H1 (cell line): Measurements from ENCODE around the gene NBAS. TPM values are rescaled to one million over a fixed set of nuclear protein-coding genes. Genes with fewer than 3 reads are reported as not detected.

ENCODE experiments used
- CTCF ChIA-PET: fragments of 300-600 bp; sonication (Branson Sonifier 250); formaldehyde crosslinking; loops from one replicate; lab custom pipeline; 2021; ENCODE audit not compliant: partially characterized antibody; lab: Charles Lee
- POLR2A ChIA-PET: fragments of 300-600 bp; sonication (Branson Sonifier 250); formaldehyde crosslinking; loops from one replicate; lab custom pipeline; 2021; ENCODE audit warnings: inconsistent platforms; ENCODE audit not compliant: partially characterized antibody; lab: Charles Lee
- DNase-seq, 2 experiments: peaks; one replicate each; pipeline versions ENCODE4 v3.0.0 to v3.0.0-alpha.2; 2010 to 2022; ENCODE audit warnings: low spot score in 2 of 2, low read depth in 1 of 2, mixed read lengths in 1 of 2
- FAIRE-seq: peaks from 2 replicates; lab custom pipeline; 2011; peaks lifted over from hg19 to GRCh38; lab: Jason Lieb, UNC
- H2AFZ ChIP-seq: 2 replicates; pipeline ENCODE4 v1.8.1; 2012; ENCODE audit warnings: low read length, inconsistent platforms
- H2AK5ac ChIP-seq: 2 replicates; pipeline ENCODE4 v1.6.1; 2013; ENCODE audit warnings: low read depth, low read length
- H2BK120ac ChIP-seq: replicated peaks from 2 replicates; pipeline ENCODE3; 2013; ENCODE audit warnings: low read depth, low read length, inconsistent platforms
- H2BK12ac ChIP-seq: 2 replicates; pipeline ENCODE4 v1.6.1; 2013; ENCODE audit warnings: low read depth, low read length
- H2BK15ac ChIP-seq: 2 replicates; pipeline ENCODE4 v1.6.1; 2013; ENCODE audit warnings: low read length
- H2BK20ac ChIP-seq: 2 replicates; pipeline ENCODE4 v1.6.1; 2013; ENCODE audit warnings: low read length
- H2BK5ac ChIP-seq: 2 replicates; pipeline ENCODE4 v1.6.1; 2013; ENCODE audit warnings: low read depth, low read length
- H3K14ac ChIP-seq: 2 replicates; pipeline ENCODE4 v1.6.1; 2013; ENCODE audit warnings: inconsistent platforms; ENCODE audit not compliant: insufficient read length
- H3K18ac ChIP-seq: 2 replicates; pipeline ENCODE4 v1.6.1; 2013; ENCODE audit warnings: low read length; ENCODE audit errors: extremely low read depth
- H3K23ac ChIP-seq: 2 replicates; pipeline ENCODE4 v1.6.1; 2013; ENCODE audit warnings: inconsistent platforms; ENCODE audit not compliant: insufficient read length
- H3K23me2 ChIP-seq: 2 replicates; pipeline ENCODE4 v1.6.1; 2013; ENCODE audit warnings: low read depth, low read length
- H3K27ac ChIP-seq: 2 replicates; pipeline ENCODE4 v1.6.1; 2011; ENCODE audit warnings: low read depth, low read length, inconsistent platforms
- H3K27me3 ChIP-seq, 4 experiments: replicated peaks in 1 of 4; 1 replicate in 1 of 4; 2 replicates in 3 of 4; pipeline versions ENCODE4 v1.6.1 to v1.8.1; 2011 to 2013; ENCODE audit warnings: low read length in 3 of 4, mild to moderate bottlenecking in 3 of 4, inconsistent platforms in 2 of 4, mixed read lengths in 2 of 4, moderate library complexity in 1 of 4; ENCODE audit not compliant: control insufficient read depth in 3 of 4, insufficient read depth in 3 of 4; ENCODE audit errors: extremely low read depth in 1 of 4
- H3K36me3 ChIP-seq, 4 experiments: 2 replicates each; pipeline versions ENCODE4 v1.6.1 to v1.8.1; 2011 to 2013; ENCODE audit warnings: mild to moderate bottlenecking in 4 of 4, low read length in 3 of 4, moderate library complexity in 2 of 4, control low read depth in 1 of 4, inconsistent platforms in 1 of 4; ENCODE audit not compliant: insufficient read depth in 4 of 4, control insufficient read depth in 2 of 4
- H3K4ac ChIP-seq: replicated peaks from 2 replicates; pipeline ENCODE3; 2013; ENCODE audit warnings: low read length, low read depth, mixed read lengths, inconsistent platforms; ENCODE audit not compliant: insufficient read length
- H3K4me1 ChIP-seq, 4 experiments: replicated peaks in 1 of 4; 1 replicate in 1 of 4; 2 replicates in 3 of 4; pipeline versions ENCODE4 v1.6.1 to v1.8.1; 2011 to 2013; ENCODE audit warnings: low read length in 3 of 4, inconsistent platforms in 2 of 4, mixed read lengths in 1 of 4; ENCODE audit not compliant: insufficient read depth in 4 of 4, control insufficient read depth in 3 of 4
- H3K4me2 ChIP-seq, 2 experiments: 2 replicates each; pipeline versions ENCODE4 v1.6.1 to v1.8.1; 2011 to 2013; ENCODE audit warnings: low read depth in 2 of 2, low read length in 2 of 2, control low read depth in 1 of 2, inconsistent platforms in 1 of 2, mild to moderate bottlenecking in 1 of 2; ENCODE audit not compliant: insufficient read depth in 1 of 2
- H3K4me3 ChIP-seq, 4 experiments: fragments of 200-600, 300-600 bp in 1 of 4; sonication (generic), shearing (Covaris generic), sonication (Bioruptor Twin) in 1 of 4; 2 replicates each; pipeline versions ENCODE4 v1.5.1 to v1.8.1; 2011 to 2016; ENCODE audit warnings: low read length in 4 of 4, low read depth in 3 of 4, control low read depth in 2 of 4, inconsistent platforms in 2 of 4, mild to moderate bottlenecking in 2 of 4, mixed read lengths in 1 of 4, moderate library complexity in 1 of 4; ENCODE audit not compliant: insufficient read depth in 2 of 4; ENCODE audit errors: extremely low read depth in 1 of 4
- H3K56ac ChIP-seq: replicated peaks from 2 replicates; pipeline ENCODE3; 2013; ENCODE audit warnings: low read depth, mild to moderate bottlenecking, mixed read lengths, low read length, inconsistent platforms; ENCODE audit not compliant: insufficient read length
- H3K79me1 ChIP-seq: 2 replicates; pipeline ENCODE4 v1.6.1; 2013; ENCODE audit warnings: low read depth, low read length, control low read depth
- H3K79me2 ChIP-seq, 2 experiments: 2 replicates each; pipeline versions ENCODE4 v1.6.1 to v1.8.1; 2012 to 2013; ENCODE audit warnings: low read length in 2 of 2, mild to moderate bottlenecking in 2 of 2, inconsistent platforms in 1 of 2; ENCODE audit not compliant: insufficient read depth in 2 of 2, control insufficient read depth in 1 of 2
- H3K9ac ChIP-seq, 4 experiments: replicated peaks in 1 of 4; 1 replicate in 1 of 4; 2 replicates in 3 of 4; pipeline versions ENCODE4 v1.6.1 to v1.8.1; 2011 to 2013; ENCODE audit warnings: low read depth in 3 of 4, low read length in 3 of 4, control low read depth in 2 of 4, mild to moderate bottlenecking in 2 of 4, moderate library complexity in 2 of 4, inconsistent platforms in 1 of 4; ENCODE audit errors: extremely low read depth in 1 of 4
- H3K9me3 ChIP-seq, 2 experiments: 2 replicates each; pipeline versions ENCODE4 v1.6.1 to v1.8.1; 2012 to 2013; ENCODE audit warnings: mild to moderate bottlenecking in 2 of 2, moderate library complexity in 2 of 2, control low read depth in 1 of 2, inconsistent platforms in 1 of 2, low read depth in 1 of 2, low read length in 1 of 2, mixed read lengths in 1 of 2; ENCODE audit not compliant: insufficient read depth in 2 of 2
- H4K20me1 ChIP-seq, 2 experiments: replicated peaks in 1 of 2; 2 replicates each; pipeline versions ENCODE3 to v1.8.1; 2011 to 2013; ENCODE audit warnings: inconsistent platforms in 2 of 2, low read length in 2 of 2, mild to moderate bottlenecking in 1 of 2; ENCODE audit not compliant: insufficient read depth in 2 of 2, control insufficient read depth in 1 of 2
- H4K5ac ChIP-seq: 2 replicates; pipeline ENCODE4 v1.6.1; 2013; ENCODE audit warnings: low read length, low read depth, mixed read lengths, inconsistent platforms; ENCODE audit not compliant: insufficient read length
- H4K8ac ChIP-seq: 2 replicates; pipeline ENCODE4 v1.8.0; 2013; ENCODE audit warnings: mild to moderate bottlenecking, moderate library complexity, low read length, inconsistent platforms; ENCODE audit not compliant: insufficient read depth; ENCODE audit errors: extremely low read depth
- H4K91ac ChIP-seq: replicated peaks from 2 replicates; pipeline ENCODE3; 2013; ENCODE audit warnings: low read length, mixed read lengths, inconsistent platforms; ENCODE audit not compliant: insufficient read length
- ASH2L ChIP-seq: fragments of 200-600, 300-600 bp; sonication (generic); IDR thresholded peaks from one replicate; pipeline ENCODE4 v1.7.1; 2017; ENCODE audit warnings: low read length
- BRCA1 ChIP-seq: IDR thresholded peaks from 2 replicates; pipeline ENCODE4 v1.6.1; 2012; ENCODE audit warnings: low read depth, low read length, improper control_type of control experiment
- CEBPB ChIP-seq: IDR thresholded peaks from 2 replicates; pipeline ENCODE4 v1.6.1; 2012; ENCODE audit warnings: low read depth, low read length
- CTBP2 ChIP-seq: IDR thresholded peaks from 2 replicates; pipeline ENCODE4 v1.7.0; 2011; ENCODE audit warnings: borderline replicate concordance, mild to moderate bottlenecking, moderate library complexity, mixed read lengths, low read length; ENCODE audit not compliant: insufficient read depth, insufficient read length
- EP300 ChIP-seq, 2 experiments: IDR thresholded peaks; 1 replicate in 1 of 2; 2 replicates in 1 of 2; pipeline ENCODE4 v1.6.1; 2011 to 2012; ENCODE audit warnings: low read depth in 2 of 2, low read length in 2 of 2, mild to moderate bottlenecking in 2 of 2, borderline replicate concordance in 1 of 2, inconsistent platforms in 1 of 2, moderate library complexity in 1 of 2
- POLR2AphosphoS5 ChIP-seq: IDR thresholded peaks from 2 replicates; pipeline ENCODE4 v1.6.1; 2011; ENCODE audit warnings: low read depth, low read length
- RAD21 ChIP-seq, 2 experiments: IDR thresholded peaks in 1 of 2; conservative IDR thresholded peaks in 1 of 2; 2 replicates each; pipeline ENCODE4 v1.6.1; 2011; ENCODE audit warnings: low read depth in 2 of 2, low read length in 2 of 2, improper control_type of control experiment in 1 of 2, inconsistent platforms in 1 of 2, mild to moderate bottlenecking in 1 of 2, moderate library complexity in 1 of 2
- SAP30 ChIP-seq: fragments of 300-600 bp; sonication (generic); IDR thresholded peaks from 2 replicates; pipeline ENCODE4 v1.7.1; 2012; ENCODE audit warnings: low read length, moderate library complexity, mild to moderate bottlenecking, inconsistent platforms; ENCODE audit not compliant: insufficient read depth, insufficient replicate concordance
- YY1 ChIP-seq: IDR thresholded peaks from 2 replicates; pipeline ENCODE4 v1.6.1; 2011; ENCODE audit warnings: low read depth, mild to moderate bottlenecking, low read length
- ZNF274 ChIP-seq: IDR thresholded peaks from 2 replicates; pipeline ENCODE4 v1.7.0; 2012; ENCODE audit warnings: low read length, borderline replicate concordance; ENCODE audit errors: extremely low read depth
- WGBS, 2 experiments: shearing (Covaris generic) in 1 of 2; methylation state at CpG; one replicate each; pipeline versions ENCODE4 v1.1.6 to v1.1.7; 2013 to 2015; ENCODE audit warnings: low lambda C conversion rate in 2 of 2, mixed read lengths in 2 of 2, inconsistent platforms in 1 of 2, low coverage in 1 of 2, missing lambda C conversion rate in 1 of 2; ENCODE audit not compliant: insufficient replicate concordance in 2 of 2, insufficient coverage in 1 of 2, insufficient read length in 1 of 2; ENCODE audit errors: extremely low coverage in 1 of 2, missing lambda C conversion rate in 1 of 2; 5-methylcytosine and 5-hydroxymethylcytosine counted together
- polyA plus RNA-seq, 7 experiments: library from polyadenylated mRNA; depleted of rRNA in 3 of 7; stranded (reverse) in 5 of 7; unstranded in 2 of 7; fragments of >200 nt in 5 of 7; fragments of 200-250 nt in 2 of 7; gene quantifications; 1 replicate in 5 of 7; 2 replicates in 1 of 7; 4 replicates in 1 of 7; pipeline versions ENCODE4 v1.2.1 to v1.2.3, GENCODE V29; 2011 to 2013; ENCODE audit warnings: missing spikeins in 2 of 7, mixed read lengths in 2 of 7
- total RNA-seq: library from RNA; stranded (reverse); fragmentation: NEBNext Ultra II Directional; extraction: Animal tissue kit (Norgen Biotek cat#: 25700); gene quantifications from 2 replicates; pipeline ENCODE4 v1.2.1, GENCODE V29; 2021

The NBAS gene
- total and polyA plus RNA-seq, 2 of the 8 experiments (the other 6 are each of a cell fraction or from before 2014, with no cell fraction given) = 19.6 to 34.8 TPM

- Histone ChIP-seq H2AK5ac (no peak overlapping the region), H3K4me2 (no peak overlapping the region), H2BK120ac (no peak overlapping the region), H2BK5ac (no peak overlapping the region), H2BK12ac (no peak overlapping the region), H2BK20ac (no peak overlapping the region), H3K18ac (no peak overlapping the region), H4K8ac (no peak overlapping the region), H3K79me2 (peaks cover 0 to 19% of the 10 kb centered on the region in 2 experiments; a peak in 2 of 4 replicates), H3K56ac (no peak overlapping the region), H4K5ac (no peak overlapping the region), H3K4me3 (no peak overlapping the region), H3K79me1 (no peaks in the 10 kb centered on the region), H2AFZ (no peak overlapping the region), H3K4ac (no peak overlapping the region), H2BK15ac (no peak overlapping the region), H3K23me2 (peaks cover 6% of the 10 kb centered on the region), H3K36me3 (peaks cover 0 to 2% (median 0%) of the 10 kb centered on the region in 4 experiments; a peak in 1 of 8 replicates), H3K4me1 (no peaks in the 10 kb centered on the region), H3K9ac (no peak overlapping the region), H3K14ac (no peak overlapping the region), H4K91ac (no peak overlapping the region), H4K20me1 (peaks cover 0 to 1% of the 10 kb centered on the region in 2 experiments), H3K9me3 (no peaks in the 10 kb centered on the region), H3K23ac (no peak overlapping the region), H3K27me3 (no peaks in the 10 kb centered on the region), H3K27ac (no peak overlapping the region)
- DNase-seq (no peak), FAIRE-seq (no peak)
- ChIA-PET POLR2A (no interaction called here), CTCF (interaction anchor here (4.4 kb wide), 1 partner anchor 10 kb away, joined by 18 read pairs; no protein-coding TSS in a partner anchor)
- 88% methylated on average over 4 of the region's 4 CpGs; no CpG with 5 or more reads in 1 of the 2 experiments for WGBS, 2 experiments
- TF ChIP-seq RAD21 (IDR thresholded peaks at IDR 0.05 in 1 of 2, conservative IDR thresholded peaks at IDR 0.05 in 1 of 2; ENCODE audit: low read depth in 2 of 2, low read length in 2 of 2) (no peak), ASH2L (no peak), EP300 (IDR thresholded peaks at IDR 0.05; ENCODE audit: borderline replicate concordance in 1 of 2, low read depth in 2 of 2, low read length in 2 of 2) (no peak), ZNF274 (no peak), POLR2AphosphoS5 (no peak), YY1 (no peak), CTBP2 (no peak), CEBPB (no peak), BRCA1 (no peak), SAP30 (no peak)
These were observed 4.7 kb downstream of the NBAS start for GRCh38 chr2:15556311-15556930.
